ENCODE results near the gene RFT1. TPM values are rescaled to one million over a fixed set of nuclear protein-coding genes. Genes with fewer than 3 reads are reported as not detected.

RFT1 gene
- total and polyA plus RNA-seq, 2 donors (not counting 3 experiments of a cell fraction or from before 2014, with no cell fraction given): 29.8 to 39.9 TPM

GRCh38 chr3:53042651-53043050 is 87.6 kb downstream of the RFT1 start:
- POLR2A ChIA-PET: no interaction called here
- dilution Hi-C loops (cut with MboI; ENCODE audit: extremely low pct_ligation_motif_present, low sequenced_read_pairs) (no loop called here), intact Hi-C loops (cut with micrococcal nuclease) (no loop called here)
- CTCF ChIA-PET: no interaction called here
- Histone ChIP-seq H3K9me1 (replicated peaks; ENCODE audit: control insufficient read depth, extremely low read depth, insufficient read depth, low read length) (no peaks in the 10 kb centered on the region), H3K4me2 (ENCODE audit: insufficient read depth, low read length) (no peak overlapping the region), H3K36me3 (ENCODE audit: control insufficient read depth in 2 of 2, extremely low read depth in 1 of 2, insufficient read depth in 2 of 2, low read length in 2 of 2) (no peaks in the 10 kb centered on the region), H3K27ac (ENCODE audit: insufficient read depth, low read depth, low read length) (no peak overlapping the region), H3K4me1 (ENCODE audit: control insufficient read depth, extremely low read depth, insufficient read depth, low read length) (peaks cover 7% of the 10 kb centered on the region), H3K27me3 (ENCODE audit: control insufficient read depth in 2 of 2, insufficient read depth in 2 of 2, low read length in 2 of 2) (peaks cover 0 to 13% of the 10 kb centered on the region in 2 experiments), H3K79me2 (ENCODE audit: control insufficient read depth, insufficient read depth, low read length) (no peaks in the 10 kb centered on the region), H3K4me3 (replicated peaks in 1 of 3; ENCODE audit: insufficient read depth in 1 of 3, low read depth in 1 of 3, low read length in 3 of 3) (no peak overlapping the region), H3K9ac (replicated peaks; ENCODE audit: extremely low read depth, insufficient read depth, low read length) (no peak overlapping the region), H4K20me1 (replicated peaks; ENCODE audit: control insufficient read depth, extremely low read depth, insufficient read depth, low read length) (no peaks in the 10 kb centered on the region), H2AFZ (ENCODE audit: low read depth, low read length) (no peak overlapping the region), H3K9me3 (replicated peaks; ENCODE audit: control insufficient read depth, insufficient read depth, low read length) (no peaks in the 10 kb centered on the region)
- no TSS peak for BruUV-seq (replicated peaks)
- FAIRE-seq: no peak
- no peak for TF ChIP-seq POLR2A (IDR thresholded peaks at IDR 0.05; ENCODE audit: low read depth, low read length)
- TF ChIP-seq CTCF (IDR thresholded peaks at IDR 0.05; ENCODE audit: extremely low read depth in 1 of 2, insufficient read depth in 1 of 2, low read depth in 1 of 2, low read length in 2 of 2): no peak
- TF ChIP-seq JUN (IDR thresholded peaks at IDR 0.05; ENCODE audit: borderline replicate concordance, insufficient read depth, insufficient read length, low read depth): no peak
- no peak for TF ChIP-seq MYC (IDR thresholded peaks at IDR 0.05; ENCODE audit: low read depth, low read length)
- TF ChIP-seq FOS (IDR thresholded peaks at IDR 0.05; ENCODE audit: borderline replicate concordance, insufficient read depth, low read length): no peak
- no peak for TF ChIP-seq MAX (IDR thresholded peaks at IDR 0.05; ENCODE audit: insufficient read depth, insufficient read length)
- no peak for TF ChIP-seq GATA2 (IDR thresholded peaks at IDR 0.05; ENCODE audit: insufficient read depth, insufficient read length, low read depth, low read length)
- TF ChIP-seq POLR2AphosphoS5 (IDR thresholded peaks at IDR 0.05; ENCODE audit: insufficient read depth, low read depth, low read length): no peak
- TF ChIP-seq EZH2 (IDR thresholded peaks at IDR 0.05; ENCODE audit: borderline replicate concordance, low read depth, low read length, severe bottlenecking): no peak
- DNase-seq (ENCODE audit: low read depth, low spot score): no peak
